GM18873 (cell line): Measurements from ENCODE around the gene RAB40B.
"Not testable (repeated sequence)": the region's sequence is repeated elsewhere in the genome, so short reads cannot be mapped to it uniquely, and the experiment has no call there.

Source experiments
- ATAC-seq: cut with Tn5 transposase; IDR thresholded peaks from one replicate; pipeline ENCODE4 v1.9.1; 2021; ENCODE audit warnings: mild to moderate bottlenecking, moderate library complexity, moderate number of reproducible peaks; ENCODE audit not compliant: unreplicated experiment, low FRiP score

The RAB40B gene

DNA sequence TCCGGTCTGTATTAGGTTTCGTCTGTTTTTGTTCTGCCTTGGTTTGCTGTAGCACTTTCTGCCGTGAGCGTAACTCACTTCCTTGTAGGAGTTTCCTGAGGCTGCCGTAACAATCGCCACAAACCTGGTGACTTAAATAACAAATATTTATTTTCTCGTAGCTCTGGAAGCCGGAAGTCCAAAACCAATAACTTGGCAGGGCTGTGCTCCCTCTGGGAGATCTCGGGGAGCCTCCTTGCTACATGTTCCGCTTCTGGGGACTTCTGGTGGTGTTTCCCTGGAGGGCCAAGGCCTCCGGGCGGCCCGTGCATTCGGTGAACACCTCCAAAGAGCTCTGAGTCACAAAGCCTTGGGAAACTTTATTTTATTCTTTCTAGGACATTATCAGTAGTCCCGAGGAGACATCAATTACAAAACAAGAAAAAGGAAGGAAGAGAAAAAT is 43.4 kb downstream of the RAB40B start:
- no peak for ATAC-seq

DNA sequence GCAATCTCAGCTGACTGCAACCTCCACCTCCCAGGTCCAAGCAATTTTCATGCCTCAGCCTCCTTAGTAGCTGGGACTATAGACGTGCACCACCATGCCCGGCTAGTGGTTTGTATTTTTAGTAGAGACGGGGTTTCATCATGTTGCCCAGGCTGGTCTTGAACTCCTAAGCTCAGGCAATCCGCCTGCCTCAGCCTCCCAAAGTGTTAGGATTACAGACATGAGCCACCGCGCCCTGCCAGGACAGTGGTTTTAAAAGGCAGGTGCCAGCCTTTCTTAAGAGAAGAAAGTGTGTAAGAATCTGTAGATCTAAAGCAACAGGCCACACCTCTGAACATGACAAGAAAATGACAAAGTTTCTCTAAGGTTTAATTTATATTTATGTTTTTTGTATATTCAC is 43.9 kb downstream of the RAB40B start:
- not testable (repeated sequence) for ATAC-seq

DNA sequence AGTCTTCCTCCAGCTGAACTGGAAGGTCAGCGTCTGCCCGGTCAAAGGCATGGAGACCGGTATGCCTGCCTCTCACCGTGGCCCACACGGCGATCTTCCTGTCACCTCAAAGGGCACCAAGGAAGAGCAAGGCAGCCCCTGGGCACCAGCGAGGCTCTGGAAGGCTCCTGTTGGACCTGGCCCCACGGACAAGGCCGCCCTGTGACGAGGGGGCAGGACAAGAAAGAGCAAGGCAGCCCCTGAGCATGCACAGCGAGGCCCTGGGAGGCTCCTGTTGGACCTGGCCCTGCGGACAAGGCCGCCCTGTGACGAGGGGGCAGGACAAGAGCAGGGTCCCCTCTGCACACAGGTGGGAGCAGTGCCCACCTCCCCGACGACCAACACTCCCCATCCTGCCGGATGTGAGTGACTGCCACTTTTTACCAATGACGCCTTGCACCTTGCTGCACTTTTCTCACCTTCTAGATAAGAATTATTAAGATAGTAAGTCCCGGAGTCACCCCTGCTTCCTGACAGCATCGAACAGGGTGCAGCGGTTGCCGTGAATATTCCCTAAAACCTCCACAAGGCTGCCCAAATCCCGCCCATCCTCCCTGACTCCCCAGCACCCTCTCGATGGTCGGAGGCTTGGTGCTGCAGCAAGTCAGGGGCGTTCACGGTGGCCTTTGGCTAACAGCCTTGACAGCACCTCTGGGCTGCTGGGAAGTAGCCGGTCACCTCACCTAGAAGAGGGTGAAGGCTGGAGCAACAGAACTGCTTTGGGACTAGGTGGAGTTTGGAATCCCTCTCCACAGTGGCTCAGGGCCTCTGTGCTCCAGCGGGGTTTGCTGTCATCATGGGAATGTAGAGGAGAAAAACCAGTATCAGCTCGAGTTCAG is 44.6 kb downstream of the RAB40B start:
- no peak for ATAC-seq

DNA sequence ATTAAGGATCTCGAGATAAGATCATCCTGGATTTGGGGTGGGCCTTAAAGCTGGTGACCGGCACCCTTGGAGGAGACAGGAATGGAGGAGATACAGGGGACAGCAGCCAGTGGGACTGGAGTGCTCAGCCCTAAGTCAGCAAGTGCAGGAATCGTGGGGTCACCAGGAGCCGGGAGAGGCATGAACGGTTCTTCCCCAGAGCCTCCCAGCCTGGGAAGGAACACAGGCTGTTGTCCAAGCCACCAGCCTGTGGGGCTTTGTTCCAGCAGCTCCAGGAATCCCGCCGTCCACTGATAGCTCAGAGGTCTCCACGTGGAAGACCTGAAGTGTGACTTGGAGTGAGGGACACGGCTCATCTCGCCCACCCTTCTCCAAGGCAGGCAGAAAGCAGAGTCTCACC is 47.8 kb downstream of the RAB40B start:
- ATAC-seq: no peak

DNA sequence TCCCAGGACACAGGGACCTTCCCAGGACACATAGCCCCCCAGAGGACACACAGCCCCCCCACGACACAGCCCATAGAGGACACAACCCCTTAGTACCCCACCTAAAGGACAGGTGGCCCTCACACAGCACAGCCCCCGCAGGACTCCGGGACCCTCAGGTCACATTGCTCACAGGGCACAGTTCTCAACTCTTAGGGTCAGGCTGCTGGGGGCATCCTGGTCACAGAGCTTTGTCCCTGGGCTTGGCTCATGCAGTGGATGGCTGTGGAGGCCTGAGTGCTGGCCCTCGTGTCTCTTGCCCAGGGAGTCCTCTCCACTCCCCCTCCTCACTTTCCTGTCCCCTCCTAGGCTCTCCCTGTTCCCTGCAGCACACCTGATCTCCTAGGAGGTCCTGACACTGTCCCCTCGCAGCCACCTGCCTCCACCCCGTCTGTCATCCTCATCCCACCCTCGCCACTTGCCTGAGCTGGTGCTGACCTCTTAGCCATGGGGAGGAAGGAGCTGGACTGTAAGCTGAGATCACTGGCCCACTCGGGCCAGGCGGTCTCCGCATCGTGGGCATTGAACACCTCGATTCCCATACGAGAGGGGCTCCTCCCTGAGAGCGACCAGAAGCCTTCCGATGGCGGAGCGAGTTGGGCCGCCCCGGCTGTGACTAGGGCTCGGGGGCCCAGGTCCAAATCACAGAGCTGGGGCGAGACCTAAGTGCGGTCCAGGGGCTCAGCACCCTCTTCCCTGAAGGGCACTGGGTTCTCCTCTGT is 48.8 kb downstream of the RAB40B start:
- ATAC-seq: no peak

DNA sequence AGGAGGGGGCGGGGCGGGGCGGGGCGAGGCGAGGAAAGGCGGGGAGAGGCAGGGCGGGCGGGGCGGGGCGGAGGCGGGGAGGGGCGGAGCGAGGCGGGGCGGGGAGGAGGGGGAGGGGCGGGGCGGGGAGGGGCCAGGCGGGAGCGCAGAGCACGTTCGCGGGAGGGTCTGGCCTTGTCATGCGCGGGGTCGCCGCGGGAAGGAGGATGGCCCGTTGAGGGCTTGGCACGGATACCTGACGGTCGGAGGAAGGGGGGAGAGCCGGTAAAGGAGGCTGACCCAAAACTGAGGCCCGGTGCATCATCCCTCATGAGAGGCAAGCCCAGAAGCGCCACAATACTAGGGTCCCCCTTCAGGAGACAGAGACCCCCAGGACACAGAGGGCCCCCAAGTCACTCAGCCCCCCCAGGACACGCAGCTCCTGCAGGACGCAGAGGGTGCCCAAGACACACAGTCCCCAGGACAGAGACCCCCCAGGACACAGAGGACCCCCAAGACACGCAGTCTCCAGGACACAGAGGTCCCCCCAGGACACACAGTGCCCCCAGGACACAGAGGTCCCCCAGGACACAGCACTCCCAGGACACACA is 49.7 kb downstream of the RAB40B start:
- no peak for ATAC-seq

DNA sequence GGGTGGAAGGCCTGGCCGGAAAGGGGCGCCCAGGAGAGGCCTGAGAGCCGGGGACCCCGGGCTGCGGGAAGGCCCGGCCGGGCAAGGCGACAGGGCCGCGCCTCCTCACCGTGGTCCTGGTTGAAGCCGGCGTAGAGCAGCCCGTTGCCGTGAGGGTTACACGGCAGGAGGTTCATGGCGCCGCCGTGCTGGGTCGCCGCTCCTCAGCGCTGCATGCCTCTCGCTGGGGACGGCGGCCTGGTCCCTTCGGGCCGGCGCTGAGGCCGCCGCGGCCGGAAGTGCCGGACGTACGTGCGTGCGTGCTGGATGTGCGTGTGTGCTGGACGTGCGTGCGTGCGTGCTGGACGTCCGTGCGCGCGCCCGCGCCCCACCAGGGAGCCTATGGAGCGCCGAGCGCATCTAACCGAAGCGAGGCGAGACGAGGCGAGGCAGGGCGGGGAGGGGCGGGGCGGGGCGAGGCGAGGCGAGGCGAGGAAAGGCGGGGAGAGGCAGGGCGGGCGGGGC is 50.3 kb downstream of the RAB40B start, which contains the start of gene WDR45B:
Gene WDR45B, minus strand, starts transcription at position 280 of the 504 bp plus-strand sequence. Its CDS starts 104 bp downstream, at position 176.
- peak; percentile 55 for ATAC-seq

DNA sequence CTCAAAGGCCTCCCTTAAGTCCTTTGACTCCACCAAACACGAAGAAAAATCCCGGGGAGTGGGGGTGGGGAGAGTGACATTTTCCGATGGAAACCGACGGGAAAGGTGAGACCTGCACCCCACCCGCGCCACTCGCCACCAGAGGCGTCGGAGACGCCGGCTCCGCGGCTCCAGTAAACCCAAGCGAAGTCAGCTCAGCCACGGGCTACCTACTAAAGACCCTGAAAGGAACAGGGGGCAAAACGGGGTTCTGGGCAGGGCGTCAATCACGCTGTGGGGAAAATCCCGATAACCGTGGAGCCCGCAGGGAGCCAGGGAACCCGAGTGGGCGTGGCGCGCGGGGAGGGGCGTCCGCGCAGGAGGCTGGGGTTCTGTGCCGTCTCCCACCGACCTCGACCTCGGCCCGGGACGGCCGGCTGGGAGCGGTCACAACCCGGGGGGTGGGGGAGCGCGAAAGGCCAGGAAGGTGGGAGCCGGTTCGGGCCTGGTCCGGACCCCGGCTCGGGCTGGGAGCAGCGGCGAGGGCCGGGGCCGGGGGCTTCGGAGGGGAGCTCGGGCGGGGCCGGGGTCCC is 50.8 kb downstream of the RAB40B start:
- peak; percentile 23 for ATAC-seq

DNA sequence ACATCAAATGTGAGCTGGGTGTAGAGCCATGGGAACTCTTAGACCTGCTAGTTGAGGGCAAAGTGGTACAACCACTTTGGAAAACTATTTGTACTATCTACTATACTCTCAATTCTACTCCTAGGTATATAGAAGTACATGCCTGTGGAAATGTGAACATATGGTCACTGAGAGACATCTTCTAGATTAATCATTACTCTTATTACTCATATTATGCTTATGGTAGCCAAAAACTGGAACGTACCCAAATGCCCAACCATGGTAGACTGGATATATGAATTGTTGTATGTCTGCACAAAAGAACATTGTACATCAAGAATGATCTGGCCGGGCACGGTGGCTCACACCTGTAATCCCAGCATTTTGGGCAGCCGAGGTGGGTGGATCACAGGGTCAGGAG is 53.0 kb downstream of the RAB40B start:
- no peak for ATAC-seq

DNA sequence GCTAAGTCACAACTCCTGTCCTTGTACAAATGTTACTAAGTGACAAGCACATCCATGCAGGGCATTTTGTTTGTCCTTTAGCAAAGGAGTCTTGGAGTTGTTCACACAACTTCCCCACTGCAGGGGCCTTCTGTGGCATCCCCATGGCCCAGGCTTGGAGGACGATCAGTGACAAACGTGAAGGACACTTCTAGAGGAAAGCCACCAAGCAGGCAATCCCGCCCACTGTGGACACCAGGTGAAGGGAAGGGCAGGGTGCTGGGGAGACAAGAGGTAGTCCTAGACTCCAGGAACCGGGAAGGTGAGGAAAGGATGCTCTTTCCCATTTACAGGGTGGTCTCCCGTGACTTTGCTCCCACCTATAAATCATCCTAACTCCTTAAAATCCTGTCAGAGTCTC is 54.4 kb downstream of the RAB40B start:
- no peak for ATAC-seq

DNA sequence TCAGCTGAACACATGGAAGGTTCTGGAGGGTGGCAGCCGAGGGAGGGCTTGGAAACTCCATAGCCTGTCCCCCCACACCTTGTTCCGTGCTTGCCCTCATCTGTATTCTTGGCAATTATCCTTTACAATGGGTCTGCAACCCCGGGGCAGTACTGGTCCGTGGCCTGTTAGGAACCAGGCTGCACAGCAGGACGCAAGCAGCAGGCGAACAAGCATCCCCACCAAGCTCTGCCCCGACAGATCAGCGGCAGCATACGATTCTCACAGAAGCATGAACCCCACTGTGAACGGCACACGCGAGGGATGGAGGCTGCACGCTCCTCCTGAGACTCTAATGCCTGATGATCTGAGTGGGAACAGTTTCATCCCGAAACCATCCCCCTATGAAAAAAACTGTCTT is 56.5 kb downstream of the RAB40B start:
- ATAC-seq: no peak

DNA sequence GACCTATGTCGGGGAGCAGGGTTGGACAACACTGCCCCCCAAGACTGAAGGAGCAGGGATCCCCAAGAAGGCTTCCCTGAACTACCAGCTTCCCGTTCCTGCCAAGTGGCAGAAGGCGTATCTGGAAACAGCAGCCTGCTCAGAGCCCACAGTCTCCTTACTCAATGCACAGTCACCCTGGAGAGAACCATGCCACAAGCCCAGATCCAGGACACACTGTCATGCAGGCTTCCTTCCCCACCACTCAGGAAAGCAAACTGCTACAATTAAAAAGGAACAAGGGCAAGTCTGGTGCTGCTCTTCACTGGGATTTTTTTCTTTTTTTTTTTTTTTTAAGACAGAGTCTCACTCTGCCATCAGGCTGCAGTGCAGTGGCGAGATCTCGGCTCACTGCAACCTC is 58.5 kb downstream of the RAB40B start:
- no peak for ATAC-seq

DNA sequence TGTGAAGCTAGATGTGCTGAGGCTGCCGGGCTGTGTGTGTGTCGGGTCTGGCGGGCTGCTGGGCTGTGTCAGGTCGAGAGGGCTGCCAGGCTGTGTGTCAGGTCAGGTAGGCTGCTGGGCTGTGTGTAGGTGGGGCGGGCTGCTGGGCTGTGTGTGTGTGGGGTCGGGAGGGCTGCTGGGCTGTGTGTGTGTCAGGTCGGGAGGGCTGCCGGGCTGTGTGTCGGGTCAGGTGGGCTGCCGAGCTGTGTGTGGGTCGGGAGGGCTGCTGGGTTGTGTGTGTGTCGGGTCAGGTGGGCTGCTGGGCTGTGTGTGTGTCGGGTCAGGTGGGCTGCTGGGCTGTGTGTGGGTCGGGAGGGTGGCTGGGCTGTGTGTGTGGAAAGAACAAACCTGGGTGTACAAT is 58.9 kb downstream of the RAB40B start:
- ATAC-seq: no peak

DNA sequence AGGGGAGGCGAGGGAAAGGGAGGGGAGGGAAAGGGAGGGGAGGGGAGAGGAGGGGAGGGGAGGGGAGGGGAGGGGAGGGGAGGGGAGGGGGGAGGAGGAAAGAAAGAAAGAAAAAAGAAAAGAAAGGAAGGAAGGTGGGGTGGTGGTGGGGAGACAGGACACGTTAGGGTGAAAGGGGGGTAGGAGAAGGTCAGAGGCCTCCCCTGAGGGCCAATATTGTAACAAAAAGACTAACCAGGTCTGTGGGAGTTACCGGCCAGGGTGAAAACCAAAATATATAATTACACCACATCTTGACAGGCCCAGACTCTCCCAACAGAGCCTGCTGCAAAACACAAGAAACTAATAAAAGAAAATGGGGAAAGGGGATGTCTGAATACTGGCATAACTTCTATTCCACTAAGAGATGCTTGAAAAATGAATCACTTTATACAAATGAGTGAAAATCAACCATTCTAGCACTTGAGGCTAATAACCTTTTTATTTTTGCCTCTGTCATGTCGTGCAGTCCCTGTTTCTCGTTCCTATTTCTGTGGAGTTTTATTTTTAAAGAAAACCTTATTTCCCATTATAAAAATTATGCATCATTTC is 60.2 kb downstream of the RAB40B start:
- no peak for ATAC-seq

DNA sequence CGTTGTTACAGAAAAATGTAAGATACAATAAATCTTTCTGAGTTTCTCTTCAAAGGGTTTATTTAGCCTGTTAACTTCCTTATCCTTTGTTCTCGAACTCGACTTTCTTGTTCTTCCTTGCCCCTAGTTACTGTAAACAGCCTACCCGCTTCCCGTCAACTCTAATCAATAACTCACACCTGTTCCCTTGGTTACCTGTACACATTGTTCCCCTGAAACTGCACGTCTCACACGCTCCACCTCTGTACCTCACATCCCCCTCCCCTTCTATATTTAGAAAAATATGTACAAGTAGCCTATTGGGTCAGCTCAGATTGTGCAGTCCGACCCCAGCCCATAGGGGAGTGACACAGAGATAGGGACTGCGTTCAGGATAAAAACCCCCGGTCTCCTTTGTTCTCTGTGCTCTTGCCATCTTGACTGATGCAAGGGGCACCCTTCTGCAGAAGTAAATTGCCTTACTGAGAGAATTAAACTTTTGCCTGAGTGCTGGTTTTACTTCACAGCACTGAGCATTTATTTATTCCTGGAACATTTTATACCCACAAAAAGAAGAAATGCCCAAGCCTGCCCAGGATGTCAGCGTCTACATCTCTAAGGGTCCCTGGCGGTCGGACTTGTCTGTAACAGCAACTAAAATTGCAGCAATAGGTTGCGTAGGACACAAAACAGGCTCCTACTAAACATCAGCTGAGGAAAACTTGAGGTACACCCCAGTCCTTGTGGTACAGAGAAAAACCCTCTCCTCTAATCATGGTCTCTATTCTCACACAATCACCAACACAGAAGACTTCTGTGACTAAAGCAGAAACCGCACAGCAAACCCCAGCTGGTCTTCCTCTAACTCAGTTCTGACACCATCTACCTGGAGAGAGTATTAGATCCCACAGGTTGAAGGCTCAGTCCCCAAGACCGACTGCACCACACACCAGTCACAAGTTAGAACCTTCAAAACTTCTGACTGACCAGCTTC is 61.6 kb downstream of the RAB40B start:
- ATAC-seq: no peak

DNA sequence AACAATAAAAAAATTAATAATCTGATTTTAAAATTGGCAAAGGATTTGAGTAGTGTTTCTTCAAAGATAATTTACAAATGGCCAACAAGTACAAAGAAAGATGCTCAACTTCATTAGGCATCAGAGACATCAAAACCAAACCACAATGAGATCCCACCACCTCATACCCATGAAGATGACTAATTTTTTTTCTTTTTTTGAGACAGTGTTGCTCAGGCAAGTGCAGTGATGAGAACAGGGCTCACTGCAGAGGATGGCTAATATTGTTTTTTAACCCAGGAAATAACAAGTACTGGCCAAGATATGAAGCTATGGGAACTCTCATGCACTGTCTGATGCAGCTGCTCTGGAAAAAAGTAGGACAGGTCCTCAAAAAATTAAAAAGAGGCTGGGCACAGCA is 65.2 kb downstream of the RAB40B start:
- no peak for ATAC-seq

DNA sequence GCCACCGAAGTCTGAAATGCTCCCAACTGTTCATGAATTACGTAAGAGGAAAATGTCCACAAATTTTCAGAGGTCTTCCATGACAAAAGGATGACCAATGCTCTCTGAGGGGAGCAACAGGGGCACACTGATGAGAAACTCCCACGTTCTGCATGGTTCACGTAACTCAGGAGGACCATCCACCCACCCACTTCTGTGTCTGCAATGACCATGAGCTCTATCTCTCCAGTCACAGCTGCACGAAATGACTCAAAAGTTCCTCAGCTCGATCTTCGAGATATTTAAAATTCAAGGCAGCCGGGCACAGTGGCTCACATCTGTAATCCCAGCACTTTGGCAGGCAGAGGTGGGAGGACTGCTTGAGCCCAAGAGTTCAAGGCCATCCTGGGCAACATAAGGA is 66.0 kb downstream of the RAB40B start:
- ATAC-seq: no peak

DNA sequence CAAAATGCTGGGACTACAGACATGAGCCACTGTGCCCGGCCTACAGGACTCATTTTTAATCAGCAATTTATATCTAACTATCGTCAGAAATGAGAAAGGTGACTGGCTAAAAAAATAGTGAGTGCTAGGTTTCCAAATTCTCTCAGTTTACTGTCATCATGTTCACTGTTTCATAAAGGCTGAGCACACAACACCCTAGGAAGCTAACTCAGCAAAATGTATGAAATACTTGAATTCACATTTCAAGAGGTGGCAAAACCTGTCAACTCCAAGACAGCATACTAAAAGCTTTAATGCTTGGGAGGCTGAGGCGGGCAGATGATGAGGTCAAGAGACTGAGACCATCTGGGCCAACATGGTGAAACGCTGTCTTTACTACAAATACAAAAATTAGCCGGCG is 67.0 kb downstream of the RAB40B start:
- ATAC-seq: no peak

DNA sequence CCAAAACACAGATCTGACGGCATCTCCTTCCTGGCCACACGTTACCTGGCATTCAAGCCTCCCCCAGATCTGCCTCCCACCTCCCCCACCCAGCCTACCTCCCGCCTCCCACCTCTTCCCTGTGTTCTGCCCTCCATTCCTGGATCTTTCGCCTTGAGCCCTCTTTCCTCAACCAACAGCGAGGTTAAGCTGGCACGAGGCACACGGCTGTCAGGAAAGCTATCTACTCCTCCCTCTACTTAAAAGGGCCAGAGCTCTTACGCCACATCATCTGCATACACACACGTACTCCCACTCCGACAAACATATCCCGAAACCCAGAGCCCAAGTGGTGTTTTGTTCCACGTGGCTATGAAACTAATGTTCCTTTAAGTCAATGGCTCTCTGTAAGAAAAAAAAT is 68.3 kb downstream of the RAB40B start:
- ATAC-seq: no peak
